Kidney epithelial cell (primary cell): Measurements from ENCODE around the gene E2F6. TPM values are rescaled to one million over a fixed set of nuclear protein-coding genes. Genes with fewer than 3 reads are reported as not detected.

ENCODE experiments used
- DNase-seq: peaks from one replicate; pipeline ENCODE4 v3.0.0-alpha.2; 2010; ENCODE audit warnings: low read depth
- H3K27me3 ChIP-seq: 2 replicates; pipeline ENCODE4 v1.6.0; 2011; ENCODE audit warnings: low read length; ENCODE audit not compliant: control insufficient read depth, insufficient read depth
- H3K36me3 ChIP-seq: 2 replicates; pipeline ENCODE4 v1.5.1; 2011; ENCODE audit warnings: low read length; ENCODE audit not compliant: control insufficient read depth, insufficient read depth
- H3K4me3 ChIP-seq: 2 replicates; pipeline ENCODE4 v1.5.1; 2011; ENCODE audit warnings: low read depth, mild to moderate bottlenecking, control low read depth, low read length
- CTCF ChIP-seq: IDR thresholded peaks from 2 replicates; pipeline ENCODE4 v1.5.1; 2011; ENCODE audit warnings: mild to moderate bottlenecking, moderate library complexity, low read length, control low read depth, inconsistent platforms; ENCODE audit not compliant: insufficient read depth, poor library complexity, severe bottlenecking
- total RNA-seq: library from RNA; depleted of rRNA; stranded (reverse); fragments of >200 nt; gene quantifications from 2 replicates; pipeline ENCODE4 v1.2.3, GENCODE V29; 2015

The E2F6 gene
- total RNA-seq, 1 donor from 2014 or later: 15.0 TPM

- DNase-seq: no peak
- Histone ChIP-seq H3K4me3 (no peak overlapping the region), H3K36me3 (no peaks in the 10 kb centered on the region), H3K27me3 (no peaks in the 10 kb centered on the region)
- no peak for TF ChIP-seq CTCF
These were observed 49.0 kb downstream of the E2F6 start for GRCh38 chr2:11416931-11417330.

- no peak for TF ChIP-seq CTCF
- no peak overlapping the region for H3K4me3 ChIP-seq
- no peaks in the 10 kb centered on the region for H3K36me3 ChIP-seq
- H3K27me3 ChIP-seq: no peaks in the 10 kb centered on the region
- no peak for DNase-seq
These were observed 49.8 kb downstream of the E2F6 start for GRCh38 chr2:11416186-11416585.

- Histone ChIP-seq H3K36me3 (no peaks in the 10 kb centered on the region), H3K4me3 (no peak overlapping the region), H3K27me3 (no peaks in the 10 kb centered on the region)
- no peak for TF ChIP-seq CTCF
- DNase-seq: no peak
These were observed 51.4 kb downstream of the E2F6 start for GRCh38 chr2:11414372-11415124.

GRCh38 chr2:11412449-11412810, 53.5 kb downstream of the E2F6 start:
- Histone ChIP-seq H3K27me3 (no peaks in the 10 kb centered on the region), H3K36me3 (no peaks in the 10 kb centered on the region), H3K4me3 (no peak overlapping the region)
- no peak for DNase-seq
- TF ChIP-seq CTCF: no peak

- Histone ChIP-seq H3K27me3 (no peaks in the 10 kb centered on the region), H3K4me3 (no peak overlapping the region), H3K36me3 (no peaks in the 10 kb centered on the region)
- no peak for DNase-seq
- TF ChIP-seq CTCF: peak; percentile 83
These were observed 54.1 kb downstream of the E2F6 start for GRCh38 chr2:11411768-11412448.
